GM18873 (cell line): Measurements from ENCODE around the gene NAV2.

Experiments used
- ATAC-seq: cut with Tn5 transposase; IDR thresholded peaks from one replicate; pipeline ENCODE4 v1.9.1; 2021; ENCODE audit warnings: mild to moderate bottlenecking, moderate library complexity, moderate number of reproducible peaks; ENCODE audit not compliant: unreplicated experiment, low FRiP score

The NAV2 gene

DNA sequence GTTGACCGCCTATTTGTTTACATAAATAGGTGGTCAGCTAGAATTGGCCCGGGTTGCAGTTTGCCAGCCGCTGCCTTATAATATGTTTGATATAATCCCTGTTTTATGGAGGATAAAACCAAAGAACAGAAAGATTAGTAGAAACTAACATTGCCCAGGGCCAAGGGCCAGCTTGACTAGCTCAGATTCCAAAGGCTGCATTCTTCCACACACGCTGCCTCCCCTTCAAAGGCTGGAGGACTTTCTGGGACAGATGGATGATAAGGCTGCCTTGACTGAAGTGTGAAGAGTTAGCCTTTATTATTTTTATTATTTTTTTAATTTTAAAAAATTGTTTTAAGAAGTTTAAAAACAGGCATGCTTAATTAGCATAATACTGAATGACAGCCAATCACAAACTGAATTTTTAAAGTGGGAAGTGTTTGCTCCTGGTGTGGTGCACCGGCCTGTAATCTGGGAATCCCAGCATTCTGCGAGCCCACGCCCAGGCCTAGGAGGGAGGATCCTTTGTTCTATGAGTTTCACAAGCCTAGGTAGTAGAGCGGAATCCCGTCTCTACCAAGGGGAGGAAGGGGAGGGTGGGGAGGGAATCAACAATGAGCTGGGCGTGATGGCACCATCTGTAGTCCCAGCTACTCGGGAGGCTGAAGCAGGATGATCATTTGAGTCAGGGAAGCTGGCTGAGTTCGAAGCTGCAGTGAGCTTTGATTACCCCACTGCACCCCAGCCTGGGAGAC lies 114.9 kb downstream of the NAV2 start:
- no peak for ATAC-seq

DNA sequence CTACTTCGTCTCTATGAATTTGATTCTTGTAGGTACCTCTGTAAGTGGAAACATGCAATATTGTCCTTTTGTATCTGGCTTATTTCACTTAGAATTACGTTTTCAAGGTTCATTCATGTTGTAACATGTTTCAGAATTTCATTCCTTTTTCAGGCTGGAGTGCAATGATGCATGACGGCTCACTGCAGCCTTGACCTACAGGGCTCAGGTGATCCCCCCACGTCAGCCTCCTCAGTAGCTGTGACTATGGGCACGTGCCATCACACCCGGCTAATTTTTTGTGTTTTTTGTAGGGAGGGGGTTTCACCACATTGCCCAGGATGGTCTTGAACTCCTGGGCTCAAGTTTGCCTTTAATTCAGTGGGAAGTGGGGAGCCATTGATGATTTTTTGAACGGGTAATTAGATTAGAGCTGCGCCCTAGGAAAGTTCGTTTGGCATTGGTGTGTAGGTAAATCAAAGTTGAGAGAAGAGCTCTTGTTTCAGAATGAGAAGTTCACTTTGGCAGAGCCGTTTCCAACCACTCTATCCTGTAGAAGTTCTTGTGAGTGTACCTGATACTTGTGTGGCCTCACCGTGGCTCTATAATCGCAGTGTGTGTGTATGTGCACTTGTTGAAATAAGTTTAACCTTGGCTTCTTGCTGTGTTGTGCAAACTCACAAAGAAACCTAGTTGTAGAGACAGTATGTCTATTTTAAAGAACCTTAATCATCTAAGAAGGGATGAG lies 115.9 kb downstream of the NAV2 start:
- no peak for ATAC-seq

DNA sequence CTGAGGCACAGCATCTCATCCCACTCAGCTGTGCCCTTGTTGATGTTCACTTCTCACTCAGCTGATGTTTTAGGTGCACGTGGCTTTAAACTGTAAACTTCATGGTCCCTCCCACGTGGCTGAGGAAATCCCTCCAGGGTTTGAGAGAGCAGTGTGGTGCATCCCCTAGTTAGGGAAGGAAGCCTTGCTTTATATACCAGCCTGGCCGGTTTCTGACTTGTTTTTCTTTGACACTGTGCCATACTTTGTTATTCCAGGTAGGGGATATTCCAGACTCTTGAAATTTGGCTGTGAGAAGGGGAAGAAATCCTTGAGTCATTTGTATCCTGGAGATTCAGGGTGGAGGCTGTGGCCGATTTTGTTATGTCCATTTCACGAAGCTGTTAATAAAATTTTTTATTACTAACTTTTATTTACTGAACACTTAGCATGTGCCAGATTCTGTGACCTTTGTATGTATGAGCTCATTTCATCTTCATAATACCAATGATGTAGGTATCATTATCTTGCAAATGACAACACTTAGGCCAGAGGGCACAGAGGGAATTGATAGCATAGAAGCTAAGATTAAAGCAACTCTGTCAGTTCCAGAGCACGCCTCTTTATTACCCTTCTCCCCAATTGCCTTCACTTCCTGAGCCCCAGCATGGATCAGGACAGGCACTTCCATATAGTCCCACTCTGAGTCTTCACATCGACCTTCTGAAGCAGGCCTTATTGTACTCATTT lies 116.6 kb downstream of the NAV2 start:
- no peak for ATAC-seq

DNA sequence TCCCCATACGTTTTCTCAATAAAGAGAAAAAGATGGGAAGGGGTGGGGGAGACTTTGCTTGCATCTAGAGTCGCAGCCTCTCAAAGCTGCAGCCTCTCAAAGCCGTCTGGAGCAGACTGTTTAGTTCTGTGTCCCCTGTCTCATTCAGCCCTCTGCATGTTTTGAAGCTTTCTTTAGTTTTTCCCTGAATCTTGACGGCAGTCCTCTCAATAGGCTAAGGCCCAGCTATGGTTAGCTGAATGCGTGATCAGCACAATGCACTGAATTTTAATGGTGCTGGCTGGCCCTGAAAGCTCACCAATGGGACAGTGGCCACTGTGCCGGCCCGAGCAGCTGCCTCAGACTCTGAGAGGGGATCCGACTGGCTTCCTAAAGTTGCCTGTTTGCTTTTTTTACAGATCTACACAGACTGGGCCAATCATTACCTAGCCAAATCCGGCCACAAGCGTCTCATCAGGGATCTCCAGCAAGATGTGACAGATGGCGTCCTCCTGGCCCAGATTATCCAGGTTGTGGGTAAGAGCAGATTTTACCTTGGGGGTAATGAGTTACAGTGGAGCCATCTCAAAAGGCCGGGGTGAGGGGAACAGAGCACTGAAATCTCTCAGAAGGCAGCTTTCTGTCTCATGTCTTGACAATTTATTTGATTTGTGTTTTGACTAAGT lies 119.6 kb downstream of the NAV2 start:
- ATAC-seq: no peak

DNA sequence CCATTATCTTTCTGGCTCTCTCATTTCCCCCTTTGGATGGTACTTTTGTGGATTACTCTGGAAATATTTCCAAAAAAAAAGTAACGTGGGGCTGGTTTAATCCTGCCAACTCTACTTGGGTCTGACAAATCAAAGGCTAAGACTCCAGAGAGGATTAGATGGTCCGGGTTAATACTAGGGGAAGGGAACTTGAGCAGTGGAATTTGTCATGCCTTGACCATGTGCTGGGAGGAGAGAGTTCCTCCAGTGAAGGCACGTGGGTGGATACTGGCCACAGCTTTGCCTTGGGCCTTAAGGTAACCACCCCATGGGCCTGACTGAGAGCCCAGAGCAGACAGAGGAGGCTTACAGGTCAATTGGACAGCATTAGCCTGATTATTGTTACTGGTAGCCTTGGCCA lies 120.3 kb downstream of the NAV2 start:
- ATAC-seq: no peak

DNA sequence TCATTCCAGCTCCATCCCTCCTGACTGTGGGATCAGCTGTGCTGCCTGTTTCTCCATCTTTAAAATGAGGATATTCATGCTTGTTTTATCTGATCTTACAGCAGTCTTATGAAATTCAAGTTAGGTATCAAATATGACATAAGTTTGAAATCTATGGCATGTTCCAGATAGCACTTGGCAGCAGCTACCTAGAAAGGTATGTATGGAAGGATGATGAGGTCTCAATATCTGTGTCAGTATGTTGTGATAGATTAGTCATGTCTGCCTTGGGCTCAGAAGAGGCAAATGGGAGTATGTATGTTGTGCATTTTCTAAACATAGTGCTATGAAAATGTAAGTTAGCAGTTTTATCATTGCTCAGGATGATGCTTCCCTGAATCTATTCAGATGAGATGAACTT lies 122.1 kb downstream of the NAV2 start:
- no peak for ATAC-seq

DNA sequence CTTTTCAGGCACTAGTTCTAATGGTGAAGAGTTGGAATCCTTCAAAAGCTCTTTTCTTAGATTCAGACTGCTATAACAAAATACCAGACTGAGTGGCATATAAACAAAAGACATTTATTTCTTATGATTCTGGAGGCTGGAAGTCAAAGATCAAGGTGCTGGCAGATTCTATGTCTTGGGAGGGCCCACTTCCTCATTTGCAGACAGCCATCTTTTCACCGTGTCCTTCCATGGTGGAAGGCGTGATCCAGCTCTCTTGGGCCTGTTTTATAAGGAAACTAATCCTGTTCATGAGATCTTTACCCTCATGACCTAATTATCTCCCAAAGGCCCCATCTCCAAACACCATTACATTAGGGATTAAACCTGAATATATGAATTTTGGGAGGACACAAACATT lies 124.0 kb downstream of the NAV2 start:
- no peak for ATAC-seq

DNA sequence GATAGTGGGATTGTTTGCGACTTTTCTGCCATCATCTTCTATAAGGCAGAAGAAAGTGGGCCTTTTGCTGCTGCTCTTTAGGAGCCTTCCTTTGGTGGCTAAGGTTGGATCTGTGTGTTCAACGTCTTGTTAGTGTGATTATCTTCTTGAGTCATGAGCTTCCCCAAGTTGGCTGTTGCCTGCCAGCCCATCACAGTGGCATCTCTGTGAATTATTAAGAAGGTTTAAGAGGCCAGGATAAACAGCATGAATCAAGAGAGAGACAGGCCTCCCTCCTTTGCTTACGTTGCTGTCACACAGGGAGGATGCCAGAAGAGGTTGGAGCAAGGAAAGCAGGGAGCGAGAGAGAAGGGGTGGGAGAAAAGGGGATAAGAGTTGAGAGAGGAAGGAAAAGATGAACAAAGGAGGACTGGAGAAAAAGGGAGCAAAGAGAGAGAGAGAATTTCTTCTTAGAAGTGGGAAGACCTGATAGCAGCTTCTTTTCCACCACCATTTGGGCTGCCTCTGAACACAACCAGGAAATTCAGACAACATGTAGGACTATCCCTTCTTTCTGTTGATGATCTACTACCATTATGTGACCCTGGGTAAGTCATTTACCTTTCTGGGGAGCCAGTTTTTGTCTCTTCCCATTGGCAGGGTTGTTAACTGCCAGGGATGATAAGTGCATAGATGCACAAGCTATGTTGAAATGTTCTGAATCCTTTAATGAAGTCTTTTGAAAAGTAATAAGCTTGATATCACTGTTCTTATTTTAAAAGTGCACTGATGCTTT lies 126.5 kb downstream of the NAV2 start:
- no peak for ATAC-seq

DNA sequence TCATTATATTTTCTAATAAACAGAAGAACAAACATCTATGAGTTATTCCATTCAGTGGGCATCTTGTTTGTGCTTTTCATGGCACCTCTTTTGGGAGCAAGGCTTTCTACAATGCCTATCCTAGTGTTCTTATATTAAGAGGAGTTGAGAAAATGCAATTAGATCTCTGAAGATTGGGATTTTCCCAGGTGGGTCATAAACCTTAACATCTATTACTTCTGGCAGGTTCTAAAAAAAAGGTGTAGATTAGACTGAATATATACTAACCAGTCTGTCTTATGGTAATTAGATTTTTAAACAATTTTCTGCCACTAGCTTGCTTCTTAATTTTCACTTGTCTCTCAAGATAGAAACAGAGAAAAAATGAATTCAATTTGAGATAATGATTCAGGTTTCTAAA lies 128.3 kb downstream of the NAV2 start:
- ATAC-seq: no peak

DNA sequence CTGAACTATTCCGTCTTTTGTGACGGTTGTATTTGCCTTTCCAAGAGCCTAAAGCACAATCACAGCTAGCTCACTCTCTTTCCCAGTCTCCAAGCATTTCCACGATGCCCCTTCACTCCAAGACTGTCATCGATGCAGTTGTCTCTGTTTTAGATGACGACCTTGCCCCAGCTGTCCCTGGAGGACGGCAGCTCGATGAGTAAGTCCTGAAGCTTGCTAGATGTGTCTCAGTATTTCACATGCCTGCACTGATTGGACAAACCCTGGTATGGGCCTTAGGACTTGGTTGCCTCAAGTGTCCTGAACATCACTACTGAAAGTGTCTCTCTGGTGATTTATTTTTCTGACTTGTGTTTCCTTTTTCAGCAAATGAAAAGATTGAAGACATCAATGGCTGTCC lies 129.9 kb downstream of the NAV2 start:
- no peak for ATAC-seq

DNA sequence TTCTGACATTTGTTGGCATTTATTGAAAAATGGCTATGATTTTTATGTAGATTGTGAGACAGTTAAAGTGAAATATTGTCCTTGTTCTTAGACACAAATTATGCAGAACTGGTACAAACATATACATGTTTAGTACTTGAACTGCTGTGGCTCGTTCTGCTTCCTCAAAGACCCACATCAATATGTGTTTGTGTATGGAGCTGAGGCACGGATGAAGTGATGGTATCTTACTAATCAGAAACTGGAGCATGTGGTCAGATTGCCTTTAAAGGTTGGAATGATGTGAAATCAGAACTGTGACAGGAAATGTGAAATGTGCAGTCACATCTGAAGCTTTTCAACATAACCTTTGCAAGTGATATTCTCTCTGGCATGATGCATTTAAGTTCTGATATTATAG lies 130.4 kb downstream of the NAV2 start:
- ATAC-seq: no peak

DNA sequence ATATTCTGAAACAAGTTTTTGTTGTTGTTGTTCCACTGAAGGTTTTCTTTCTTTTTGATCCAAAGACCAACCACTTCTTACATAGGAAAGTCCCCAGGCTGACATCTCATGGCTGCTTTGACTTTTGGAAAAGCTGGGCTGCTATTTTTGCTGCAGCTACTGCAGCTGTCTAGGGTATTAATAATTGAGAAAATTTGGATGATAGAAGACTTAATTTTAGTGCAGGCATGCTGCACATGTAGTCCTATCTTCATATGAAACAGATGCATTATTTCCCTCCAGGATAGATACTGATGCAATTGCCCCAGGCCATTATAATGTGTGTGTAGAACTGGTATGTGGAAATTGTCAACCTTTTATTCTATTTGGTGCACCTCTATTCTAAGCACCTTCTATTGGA lies 131.4 kb downstream of the NAV2 start:
- ATAC-seq: no peak

DNA sequence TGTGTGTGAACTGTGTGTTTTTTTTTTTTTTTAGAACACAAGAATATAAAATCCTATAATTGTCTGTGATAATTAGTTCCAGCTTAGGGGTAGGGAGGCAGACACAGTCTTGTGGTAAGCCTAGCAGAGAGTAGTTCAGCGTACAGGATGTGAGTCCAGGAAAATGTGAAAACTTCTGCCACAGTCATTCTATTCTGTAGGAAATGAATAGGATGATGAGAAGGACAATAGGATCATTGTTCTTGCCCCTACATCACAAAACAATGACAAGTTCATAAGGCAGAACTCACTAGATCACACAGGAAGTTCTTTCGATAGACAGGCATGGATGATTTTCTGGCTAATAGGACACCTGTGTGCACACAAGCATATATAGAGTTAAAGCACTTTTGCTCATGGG lies 132.2 kb downstream of the NAV2 start:
- no peak for ATAC-seq

DNA sequence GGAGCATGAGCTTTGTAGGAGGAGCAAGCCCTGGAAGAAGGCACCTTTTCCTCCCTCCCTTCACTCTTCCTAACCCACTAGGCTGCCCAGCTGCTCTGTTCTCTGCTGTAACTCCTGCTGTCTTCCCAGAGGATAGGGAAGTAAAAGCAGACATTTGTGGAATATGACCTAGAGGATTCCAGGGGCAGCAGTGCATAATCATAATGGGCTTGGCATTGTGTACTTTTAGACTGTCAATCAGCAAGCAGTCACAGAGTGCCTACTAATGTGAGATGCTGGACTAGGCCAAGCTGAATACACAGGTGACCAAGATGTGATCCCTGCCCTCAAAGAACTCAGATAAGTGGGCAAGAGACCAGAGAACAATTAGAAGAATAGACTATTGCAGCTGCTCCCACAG lies 133.0 kb downstream of the NAV2 start:
- ATAC-seq: no peak

DNA sequence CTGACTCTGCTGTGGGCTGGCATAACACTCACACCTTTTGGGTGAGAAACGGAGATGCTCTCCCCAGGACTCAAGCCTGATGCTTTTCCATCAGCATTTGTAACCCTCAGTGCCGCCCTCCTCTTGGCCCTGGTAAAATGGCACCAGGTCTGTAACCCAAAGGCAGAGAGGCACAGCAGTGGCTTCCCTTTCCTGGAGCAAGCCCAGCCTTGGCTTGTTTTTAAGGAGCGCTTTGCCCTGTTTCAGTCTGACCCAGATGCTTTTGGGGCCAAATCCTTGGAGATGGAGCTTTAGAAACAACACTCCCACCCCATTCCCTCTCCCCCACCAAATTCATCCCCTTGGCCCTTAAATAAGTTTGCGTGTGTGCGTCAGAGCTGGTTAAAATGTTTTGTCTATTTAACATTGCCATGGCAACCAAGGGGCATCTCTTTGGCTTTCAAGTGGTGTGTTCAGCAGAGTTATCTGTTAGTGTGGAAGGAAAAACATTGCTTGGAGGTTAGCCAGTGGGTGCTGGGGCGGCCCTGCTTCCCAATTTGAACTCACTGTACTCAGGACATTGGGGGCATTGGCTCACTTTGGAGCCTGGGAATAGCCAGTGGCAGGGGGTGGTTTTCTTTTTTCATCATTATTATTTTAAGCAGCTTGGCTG lies 134.1 kb downstream of the NAV2 start:
- no peak for ATAC-seq

DNA sequence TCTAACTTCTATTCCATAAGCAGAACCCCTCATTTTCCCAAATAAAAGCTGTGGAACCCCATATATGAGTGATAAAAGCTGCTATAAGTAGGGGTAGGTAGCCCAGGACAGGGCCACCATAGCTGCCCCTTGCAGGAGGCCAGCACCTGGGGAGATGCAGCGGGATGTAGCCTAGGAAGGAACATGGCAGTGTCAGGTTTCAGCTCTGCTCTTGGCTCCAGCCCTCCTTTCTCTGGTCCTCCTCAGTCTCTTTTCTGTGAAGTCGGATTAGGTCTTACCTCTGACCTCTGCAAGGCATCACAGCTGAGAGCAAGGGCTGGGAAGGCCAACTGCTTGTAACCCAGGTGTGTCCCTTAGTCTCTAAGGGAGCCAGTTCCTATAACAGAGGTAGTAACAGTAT lies 135.6 kb downstream of the NAV2 start:
- ATAC-seq: no peak

DNA sequence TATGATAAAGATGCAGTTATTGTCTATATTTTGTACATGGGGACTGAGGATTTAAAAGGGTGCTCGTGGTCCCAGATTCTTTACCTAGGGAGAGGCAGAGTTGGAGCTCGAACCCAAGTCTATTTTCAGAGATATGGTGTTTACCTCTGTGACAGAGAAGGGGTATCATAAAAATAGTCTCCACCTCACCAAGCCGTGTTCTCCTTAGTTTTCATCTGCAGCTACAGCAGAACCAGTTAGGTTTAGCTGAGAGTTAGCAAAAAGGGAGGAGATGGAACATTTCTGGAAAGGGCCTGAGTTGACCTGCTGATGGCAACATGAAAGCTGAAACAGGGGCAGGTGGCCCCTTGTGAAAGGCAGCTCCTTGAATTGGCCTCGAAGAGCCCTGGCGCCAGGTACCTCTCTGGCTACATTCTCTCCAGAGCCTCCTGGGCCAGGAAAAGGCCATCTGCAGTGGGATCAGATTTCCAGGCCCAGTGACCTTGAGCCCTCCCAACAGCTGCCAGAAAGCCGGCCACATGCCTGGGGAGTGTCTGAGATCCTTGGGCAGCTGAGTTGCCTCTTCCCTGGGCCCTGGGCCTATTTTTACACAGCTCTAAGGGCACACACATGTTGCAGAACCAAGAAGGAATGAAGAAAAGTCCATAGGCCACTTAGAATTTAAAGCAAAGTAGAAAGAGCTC lies 136.6 kb downstream of the NAV2 start:
- ATAC-seq: no peak

DNA sequence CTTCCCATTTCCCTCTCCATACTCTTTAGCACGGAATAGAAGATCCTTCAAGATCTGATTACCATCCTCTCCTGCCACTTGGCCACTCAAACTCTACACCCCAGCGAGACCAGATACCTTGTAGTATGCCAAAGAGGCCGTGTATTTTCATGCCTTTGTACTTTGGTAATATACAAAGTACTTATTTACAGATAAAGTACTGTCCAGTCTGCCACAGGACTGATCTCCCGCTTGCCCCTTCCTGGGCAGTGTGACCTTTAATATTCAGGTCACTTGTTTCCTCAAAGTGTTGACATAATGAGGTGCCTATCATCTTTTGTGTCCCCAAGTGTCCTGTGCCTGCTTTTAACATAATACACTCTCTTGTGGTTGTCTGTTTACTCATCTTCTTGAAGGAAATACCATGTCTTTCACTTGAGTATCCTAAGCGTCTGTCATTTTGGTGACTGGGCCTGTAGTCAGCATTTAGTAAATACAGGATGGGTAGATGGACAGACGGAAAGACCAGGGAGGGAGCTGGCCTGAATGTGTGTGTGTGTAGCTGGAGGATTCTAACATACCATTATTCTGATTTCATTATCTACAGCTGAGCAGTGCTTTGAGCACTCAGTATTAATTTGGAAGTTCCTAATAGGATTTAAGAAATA lies 137.4 kb downstream of the NAV2 start:
- no peak for ATAC-seq

DNA sequence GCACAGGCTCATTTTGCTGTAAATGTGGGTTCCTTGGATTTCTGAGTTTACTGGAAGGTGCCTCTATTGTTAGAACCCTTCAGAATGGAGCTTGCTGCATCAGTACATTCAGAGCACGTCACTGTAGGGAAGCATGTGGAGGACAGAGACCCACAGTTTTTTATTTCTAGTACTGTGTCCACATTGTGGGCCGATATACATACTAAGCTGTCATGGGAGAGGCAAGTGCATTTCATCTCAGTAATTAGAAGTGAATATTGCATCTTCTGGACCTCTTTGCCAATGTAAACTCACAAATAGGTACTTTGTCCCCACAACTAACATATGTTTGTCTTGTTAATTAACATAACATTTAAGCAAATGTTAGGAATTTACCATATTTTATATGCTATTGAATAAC lies 139.7 kb downstream of the NAV2 start:
- ATAC-seq: no peak
